Measurements from ENCODE around the gene EIF3L. TPM values are rescaled to one million over a fixed set of nuclear protein-coding genes. Genes with fewer than 3 reads are reported as not detected.

EIF3L gene
- total and polyA plus RNA-seq, 2 donors (not counting 3 experiments of a cell fraction or from before 2014, with no cell fraction given): 479 to 601 TPM

DNA sequence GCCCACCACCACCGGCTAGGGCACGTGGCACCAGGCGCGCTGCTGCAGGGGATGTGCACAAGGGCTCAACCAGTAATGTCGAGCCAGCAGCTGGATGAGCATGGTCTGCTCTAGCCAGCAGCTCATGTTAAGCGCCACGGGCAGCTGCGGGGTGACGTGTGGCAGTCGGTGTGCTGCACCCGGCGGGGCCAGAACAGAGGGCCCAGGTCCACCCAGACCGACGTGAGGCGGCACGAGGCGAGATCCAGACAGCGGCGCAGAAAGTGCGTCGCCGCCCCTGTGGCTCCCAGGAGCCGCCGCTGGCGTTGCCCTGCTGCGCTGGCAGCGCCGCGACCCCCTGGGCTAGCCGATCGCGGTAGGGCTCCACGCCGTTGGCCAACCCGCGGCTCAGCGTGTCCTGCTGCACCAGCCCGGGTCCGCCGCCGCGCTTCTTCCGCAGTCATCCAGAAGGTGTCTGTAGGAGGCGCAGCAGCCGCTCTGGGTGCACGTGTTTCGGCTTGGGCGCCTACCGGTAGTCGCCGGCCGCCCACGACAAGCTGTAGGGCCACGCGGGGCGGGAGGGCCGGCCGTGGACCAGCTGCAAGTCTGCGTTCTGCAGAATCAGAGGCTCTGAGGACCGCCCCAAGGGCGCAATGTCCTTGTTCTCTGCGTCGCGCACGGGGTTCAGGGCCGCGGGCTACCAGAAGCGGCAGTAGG is 30.7 kb upstream of the EIF3L start:
- FAIRE-seq: no peak
- no peak for TF ChIP-seq JUN (IDR thresholded peaks at IDR 0.05; ENCODE audit: borderline replicate concordance, insufficient read depth, insufficient read length, low read depth)
- peak; percentile 48 for TF ChIP-seq EZH2 (IDR thresholded peaks at IDR 0.05; ENCODE audit: borderline replicate concordance, low read depth, low read length, severe bottlenecking)
- no peak for TF ChIP-seq MYC (IDR thresholded peaks at IDR 0.05; ENCODE audit: low read depth, low read length)
- TF ChIP-seq POLR2A (IDR thresholded peaks at IDR 0.05; ENCODE audit: low read depth, low read length): no peak
- no peak for TF ChIP-seq GATA2 (IDR thresholded peaks at IDR 0.05; ENCODE audit: insufficient read depth, insufficient read length, low read depth, low read length)
- no peak for TF ChIP-seq FOS (IDR thresholded peaks at IDR 0.05; ENCODE audit: borderline replicate concordance, insufficient read depth, low read length)
- TF ChIP-seq, protein P1, sequence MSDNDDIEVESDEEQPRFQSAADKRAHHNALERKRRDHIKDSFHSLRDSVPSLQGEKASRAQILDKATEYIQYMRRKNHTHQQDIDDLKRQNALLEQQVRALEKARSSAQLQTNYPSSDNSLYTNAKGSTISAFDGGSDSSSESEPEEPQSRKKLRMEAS (IDR thresholded peaks at IDR 0.05; ENCODE audit: insufficient read depth, insufficient read length): peak; percentile 55
- TF ChIP-seq, protein P2, sequence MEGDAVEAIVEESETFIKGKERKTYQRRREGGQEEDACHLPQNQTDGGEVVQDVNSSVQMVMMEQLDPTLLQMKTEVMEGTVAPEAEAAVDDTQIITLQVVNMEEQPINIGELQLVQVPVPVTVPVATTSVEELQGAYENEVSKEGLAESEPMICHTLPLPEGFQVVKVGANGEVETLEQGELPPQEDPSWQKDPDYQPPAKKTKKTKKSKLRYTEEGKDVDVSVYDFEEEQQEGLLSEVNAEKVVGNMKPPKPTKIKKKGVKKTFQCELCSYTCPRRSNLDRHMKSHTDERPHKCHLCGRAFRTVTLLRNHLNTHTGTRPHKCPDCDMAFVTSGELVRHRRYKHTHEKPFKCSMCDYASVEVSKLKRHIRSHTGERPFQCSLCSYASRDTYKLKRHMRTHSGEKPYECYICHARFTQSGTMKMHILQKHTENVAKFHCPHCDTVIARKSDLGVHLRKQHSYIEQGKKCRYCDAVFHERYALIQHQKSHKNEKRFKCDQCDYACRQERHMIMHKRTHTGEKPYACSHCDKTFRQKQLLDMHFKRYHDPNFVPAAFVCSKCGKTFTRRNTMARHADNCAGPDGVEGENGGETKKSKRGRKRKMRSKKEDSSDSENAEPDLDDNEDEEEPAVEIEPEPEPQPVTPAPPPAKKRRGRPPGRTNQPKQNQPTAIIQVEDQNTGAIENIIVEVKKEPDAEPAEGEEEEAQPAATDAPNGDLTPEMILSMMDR (IDR thresholded peaks at IDR 0.05; ENCODE audit: extremely low read depth in 1 of 2, insufficient read depth in 1 of 2, low read depth in 1 of 2, low read length in 2 of 2): peak; percentile 20 to 55
- peak; percentile 28 for TF ChIP-seq POLR2AphosphoS5 (IDR thresholded peaks at IDR 0.05; ENCODE audit: insufficient read depth, low read depth, low read length)
- no TSS peak for BruUV-seq (replicated peaks)
- Histone ChIP-seq H3K79me2 (ENCODE audit: control insufficient read depth, insufficient read depth, low read length) (no peaks in the 10 kb centered on the region), H3K4me3 (replicated peaks in 1 of 3; ENCODE audit: insufficient read depth in 1 of 3, low read depth in 1 of 3, low read length in 3 of 3) (no peak overlapping the region), H3K4me2 (ENCODE audit: insufficient read depth, low read length) (peak overlapping the region; percentile 38), H3K4me1 (ENCODE audit: control insufficient read depth, extremely low read depth, insufficient read depth, low read length) (peaks cover 9% of the 10 kb centered on the region), H3K9me1 (replicated peaks; ENCODE audit: control insufficient read depth, extremely low read depth, insufficient read depth, low read length) (no peaks in the 10 kb centered on the region), H3K27me3 (ENCODE audit: control insufficient read depth in 2 of 2, insufficient read depth in 2 of 2, low read length in 2 of 2) (peaks cover 2 to 3% of the 10 kb centered on the region in 2 experiments), H2AFZ (ENCODE audit: low read depth, low read length) (peak overlapping the region; percentile 85), H3K27ac (ENCODE audit: insufficient read depth, low read depth, low read length) (no peak overlapping the region), H4K20me1 (replicated peaks; ENCODE audit: control insufficient read depth, extremely low read depth, insufficient read depth, low read length) (no peaks in the 10 kb centered on the region), H3K9me3 (replicated peaks; ENCODE audit: control insufficient read depth, insufficient read depth, low read length) (no peaks in the 10 kb centered on the region), H3K9ac (replicated peaks; ENCODE audit: extremely low read depth, insufficient read depth, low read length) (no peak overlapping the region), H3K36me3 (ENCODE audit: control insufficient read depth in 2 of 2, extremely low read depth in 1 of 2, insufficient read depth in 2 of 2, low read length in 2 of 2) (peaks cover 0 to 4% of the 10 kb centered on the region in 2 experiments)
- intact Hi-C loops (cut with micrococcal nuclease): loop anchor here (5.0 kb wide), 1 partner anchor 134 kb away; the partner anchor contains the start of genes C22orf23 and POLR2F
- ChIA-PET CTCF (interaction anchor here (0.6 to 5.9 kb wide), 25 partner anchors 8 to 175 kb away, joined by 3 to 223 read pairs (median 8); partner anchors contain the start of genes ANKRD54, EIF3L, GCAT and MICALL1), POLR2A (interaction anchor here (1.5 kb wide), 2 partner anchors 13 to 45 kb away, joined by 5 to 8 read pairs; a partner anchor contains a TSS)
- peak; percentile 49 for DNase-seq (ENCODE audit: low read depth, low spot score)
- dilution Hi-C loops (cut with MboI; ENCODE audit: extremely low pct_ligation_motif_present, low sequenced_read_pairs): no loop called here

Measured in endothelial cell of umbilical vein (primary cell).